OCI-LY3 (cell line): ENCODE data around the gene ARL14.

Experiments
- CTCF ChIP-seq: fragments of 200-600, 300-600 bp; sonication (generic); IDR thresholded peaks from 2 replicates; pipeline ENCODE4 v1.5.1; 2014; ENCODE audit warnings: antibody characterized with exemption, low read length, low read depth
- EZH2phosphoT487 ChIP-seq: fragments of 200-600 bp; shearing (Covaris generic); IDR thresholded peaks from 2 replicates; pipeline ENCODE4 v1.6.1; 2018; ENCODE audit warnings: antibody characterized with exemption, mixed run types, low read depth

GRCh38 chr3:160695915-160696327, 19.0 kb downstream of the ARL14 start:
- TF ChIP-seq CTCF: no peak
- TF ChIP-seq EZH2phosphoT487: no peak
